A549 (cell line): ENCODE measurements around the gene DISP2. TPM values are rescaled to one million over a fixed set of nuclear protein-coding genes. Genes with fewer than 3 reads are reported as not detected.
A peak's percentile ranks its signal among the peaks of the same experiment; 100 is the strongest.

ENCODE experiments used
- ATAC-seq, 2 experiments: fragments of 200-7000 bp in 1 of 2; fragments of >200 bp in 1 of 2; cut with Nextera tagmentation in 1 of 2; cut with Tn5 transposase in 1 of 2; 3 replicates each; pipeline versions ENCODE4 v1.8.0 to v1.9.1; 2018 to 2020; ENCODE audit warnings: mild to moderate bottlenecking in 1 of 2, moderate library complexity in 1 of 2
- CTCF ChIA-PET: fragments of 300-600 bp; sonication (Branson Sonifier 250); formaldehyde crosslinking; extraction: SDS; loops from one replicate; lab custom pipeline; 2021; ENCODE audit warnings: antibody characterized with exemption, inconsistent platforms; lab: Yijun Ruan, JAX
- POLR2A ChIA-PET: fragments of 350-600 bp; formaldehyde crosslinking; extraction: SDS; loops from one replicate; lab custom pipeline; 2021; ENCODE audit warnings: antibody characterized with exemption, inconsistent platforms; lab: Yijun Ruan, JAX
- DNase-seq, 2 experiments: peaks; one replicate each; pipeline versions ENCODE4 v3.0.0 to v3.0.0-alpha.2; 2011 to 2016; ENCODE audit warnings: low read depth in 1 of 2, low spot score in 1 of 2
- FAIRE-seq: peaks from 2 replicates; lab custom pipeline; 2011; peaks lifted over from hg19 to GRCh38; lab: Jason Lieb, UNC
- H3K27ac ChIP-seq, 2 experiments: fragments of >200 bp; sonication (Bioruptor Twin); formaldehyde crosslinking; 3 replicates each; pipeline ENCODE4 v1.5.1; 2016 to 2017
- H3K4me1 ChIP-seq: fragments of >200 bp; sonication (Bioruptor Twin); formaldehyde crosslinking; 3 replicates; pipeline ENCODE4 v1.6.1; 2016
- H3K4me2 ChIP-seq: fragments of >200 bp; sonication (Bioruptor Twin); formaldehyde crosslinking; 3 replicates; pipeline ENCODE4 v1.6.1; 2016
- H3K4me3 ChIP-seq: fragments of >200 bp; sonication (Bioruptor Twin); formaldehyde crosslinking; 3 replicates; pipeline ENCODE4 v1.5.1; 2016
- H3K9me3 ChIP-seq: fragments of >200 bp; sonication (Bioruptor Twin); formaldehyde crosslinking; 3 replicates; pipeline ENCODE4 v1.6.1; 2016
- JUN ChIP-seq, 2 experiments: fragments of >200 bp; sonication (Bioruptor Twin); formaldehyde crosslinking; IDR thresholded peaks; 2 replicates in 1 of 2; 3 replicates in 1 of 2; pipeline ENCODE4 v1.6.1; 2016 to 2017
- JUNB ChIP-seq: fragments of >200 bp; sonication (Bioruptor Twin); formaldehyde crosslinking; IDR thresholded peaks from 2 replicates; pipeline ENCODE4 v1.6.1; 2016
- KDM1A ChIP-seq: fragments of 200-600 bp; sonication (generic); IDR thresholded peaks from 2 replicates; pipeline ENCODE4 v1.6.1; 2016; ENCODE audit warnings: low read depth, mild to moderate bottlenecking
- KDM5A ChIP-seq: fragments of 200-600 bp; sonication (generic); IDR thresholded peaks from 2 replicates; pipeline ENCODE4 v1.6.1; 2016; ENCODE audit warnings: antibody characterized with exemption, mild to moderate bottlenecking
- MYC ChIP-seq: IDR thresholded peaks from 2 replicates; pipeline ENCODE4 v1.6.1; 2012; ENCODE audit warnings: mild to moderate bottlenecking, inconsistent platforms, low read length, improper control_type of control experiment, borderline replicate concordance
- NPAS2 ChIP-seq: fragments of 250-450 bp; sonication (Bioruptor Pico); IDR thresholded peaks from 2 replicates; pipeline ENCODE4 v1.8.0; 2022; ENCODE audit warnings: mild to moderate bottlenecking, moderate library complexity, borderline replicate concordance
- NR3C1 ChIP-seq: fragments of >200 bp; sonication (Bioruptor Twin); formaldehyde crosslinking; IDR thresholded peaks from 3 replicates; pipeline ENCODE4 v1.6.1; 2017
- POLR2A ChIP-seq: IDR thresholded peaks from 2 replicates; pipeline ENCODE4 v1.6.1; 2012; ENCODE audit warnings: mild to moderate bottlenecking, low read length
- RAD21 ChIP-seq, 2 experiments: fragments of >200 bp in 1 of 2; sonication (Bioruptor Twin) in 1 of 2; formaldehyde crosslinking in 1 of 2; IDR thresholded peaks in 1 of 2; conservative IDR thresholded peaks in 1 of 2; 2 replicates in 1 of 2; 3 replicates in 1 of 2; pipeline ENCODE4 v1.6.1; 2012 to 2018; ENCODE audit warnings: inconsistent platforms in 1 of 2
- RCOR1 ChIP-seq: fragments of 150-350 bp; IDR thresholded peaks from 2 replicates; pipeline ENCODE4 v1.6.1; 2014; ENCODE audit warnings: antibody characterized with exemption, low read length, low read depth
- RFX5 ChIP-seq: fragments of 450-650 bp; IDR thresholded peaks from 2 replicates; pipeline ENCODE4 v1.7.1; 2014; ENCODE audit warnings: antibody characterized with exemption, mild to moderate bottlenecking, moderate library complexity
- TFCP2L1 ChIP-seq: fragments of 250-450 bp; sonication (Bioruptor Pico); IDR thresholded peaks from 2 replicates; pipeline ENCODE4 v1.5.0; 2021; ENCODE audit warnings: mild to moderate bottlenecking
- ZC3H11A ChIP-seq: fragments of 450-650 bp; IDR thresholded peaks from 2 replicates; pipeline ENCODE4 v1.6.1; 2014; ENCODE audit warnings: antibody characterized with exemption, mild to moderate bottlenecking
- ZNF302 ChIP-seq: fragments of 250-450 bp; sonication (Bioruptor Pico); IDR thresholded peaks from 2 replicates; pipeline ENCODE4 v1.9.0; 2021; ENCODE audit warnings: inconsistent platforms, mild to moderate bottlenecking, moderate library complexity
- WGBS: methylation state at CpG from one replicate; pipeline ENCODE4 v1.1.6; 2017; ENCODE audit errors: missing lambda C conversion rate; 5-methylcytosine and 5-hydroxymethylcytosine counted together
- polyA plus RNA-seq, 4 experiments: library from polyadenylated mRNA; depleted of rRNA in 3 of 4; stranded (reverse); fragments of >200 nt; fragmentation: RNase III in 1 of 4; extraction: RNeasy Plus Mini Kit Qiagen cat#74134 plus additional on column Dnase treatment in 1 of 4; gene quantifications; 2 replicates in 3 of 4; 3 replicates in 1 of 4; pipeline ENCODE4 v1.2.3, GENCODE V29; 2011 to 2017
- TF ChIP-seq, protein P1 (sequence below): fragments of 250-450 bp; sonication (Bioruptor Pico); IDR thresholded peaks from 2 replicates; pipeline ENCODE4 v1.5.0; 2021; ENCODE audit warnings: mild to moderate bottlenecking, moderate library complexity, borderline replicate concordance

DISP2 gene
- polyA plus RNA-seq, 2 of the 4 experiments (the other 2 are of a cell fraction): 0.26 to 0.56 TPM

DNA sequence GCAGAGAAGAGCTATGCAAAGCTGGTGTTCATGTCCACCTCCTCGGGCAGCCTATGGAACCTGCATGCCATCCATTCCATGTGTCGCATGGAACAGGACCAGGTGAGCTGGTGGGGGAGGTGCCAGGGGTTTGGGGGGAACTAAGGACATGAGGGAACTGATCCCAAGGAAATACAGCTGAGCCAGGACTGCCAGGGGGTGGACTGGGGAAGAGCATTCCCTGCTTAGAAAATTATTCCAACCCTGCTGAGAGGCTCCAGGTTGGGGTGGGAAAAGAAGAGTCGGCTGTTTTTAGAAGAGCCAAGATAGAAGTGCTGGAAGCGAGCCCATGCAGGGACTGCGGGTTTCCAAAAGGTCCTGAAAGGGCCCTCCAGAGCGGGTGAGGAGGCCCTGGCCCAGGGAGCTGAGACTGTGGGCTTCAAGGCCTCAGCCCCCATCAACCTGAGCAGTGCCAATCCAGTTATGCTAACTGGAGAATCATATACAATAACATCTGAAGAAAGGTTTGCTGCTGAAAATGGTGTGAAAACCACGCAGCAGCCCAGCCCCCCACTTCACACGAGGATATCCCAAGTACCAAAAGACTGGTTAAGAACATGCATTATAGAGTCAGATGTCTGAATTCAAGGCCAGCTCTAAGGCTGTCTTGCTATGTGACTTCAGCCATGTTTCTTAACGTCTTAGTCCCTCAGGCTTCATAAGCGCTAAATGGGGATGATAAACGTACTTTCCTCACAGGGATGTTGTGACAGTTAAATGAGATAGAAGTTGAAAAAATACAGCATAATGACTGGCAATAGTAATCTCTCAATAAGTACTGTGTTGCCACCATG, 7.8 kb downstream of the DISP2 start:
- no peak for ATAC-seq
- CTCF ChIA-PET: interaction anchor here (0.8 to 9.5 kb wide), 10 partner anchors 10 to 91 kb away, joined by 3 to 135 read pairs (median 10); partner anchors contain the start of genes CCDC9B, INAFM2 and IVD

DNA sequence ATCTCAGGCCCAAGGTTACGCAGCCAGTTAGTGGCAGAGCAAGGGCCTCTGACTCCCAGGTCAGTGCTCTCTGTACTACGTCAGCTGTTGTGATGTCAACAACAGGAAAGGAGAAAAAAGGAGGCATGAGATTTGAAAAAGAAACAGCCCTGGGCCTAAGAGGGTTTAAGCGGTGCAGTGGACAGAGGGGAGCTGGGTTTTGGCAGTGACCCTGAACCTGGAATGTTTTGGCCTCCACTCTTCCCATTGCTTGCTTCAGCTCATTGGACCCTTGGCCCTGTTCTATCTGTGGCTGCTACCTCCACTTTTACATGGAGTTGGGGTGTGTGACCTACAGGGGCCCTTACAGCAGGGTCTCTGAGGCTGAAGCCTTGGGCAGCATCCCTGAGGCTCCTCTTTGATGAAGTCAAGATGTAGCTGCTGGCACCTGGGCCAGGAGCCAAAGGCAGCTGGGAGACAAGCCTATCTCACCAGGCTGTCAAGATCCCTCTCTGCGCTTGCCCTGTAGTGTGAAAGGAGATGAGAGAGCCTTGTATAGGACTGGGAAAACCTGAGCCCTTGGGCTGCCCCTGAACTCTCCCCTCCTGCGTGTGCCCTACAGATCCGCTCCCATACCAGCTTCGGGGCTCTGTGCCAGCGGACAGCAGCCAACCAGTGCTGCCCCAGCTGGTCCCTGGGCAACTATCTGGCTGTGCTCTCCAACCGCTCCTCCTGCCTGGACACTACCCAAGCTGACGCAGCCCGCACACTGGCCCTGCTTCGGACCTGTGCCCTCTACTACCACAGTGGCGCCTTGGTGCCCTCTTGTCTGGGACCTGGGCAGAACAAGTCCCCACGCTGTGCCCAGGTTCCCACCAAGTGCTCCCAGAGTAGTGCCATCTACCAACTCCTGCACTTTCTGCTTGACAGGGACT, 8.7 kb downstream of the DISP2 start:
- 92% methylated on average over 6 of the region's 14 CpGs for WGBS
- H3K4me1 ChIP-seq: 0 out of 3 replicates have a peak, but pooled peaks cover 7% of the 10 kb centered on the region
- H3K9me3 ChIP-seq: no peaks in the 10 kb centered on the region
- TF ChIP-seq JUN (IDR thresholded peaks at IDR 0.05): no peak
- TF ChIP-seq TFCP2L1: no peak
- H3K4me2 ChIP-seq: no peak overlapping the region
- FAIRE-seq (no peak), DNase-seq (no peak), ATAC-seq (no peak)
- no peak overlapping the region for H3K27ac ChIP-seq
- ChIA-PET POLR2A (no interaction called here), CTCF (interaction anchor here (0.9 to 9.5 kb wide), 19 partner anchors 9 to 258 kb away, joined by 3 to 135 read pairs (median 11); partner anchors contain the start of genes BMF, CCDC9B, DISP2 and INAFM2)
- H3K4me3 ChIP-seq: no peak overlapping the region

More for the DNA sequence above, 7.8 kb downstream of the DISP2 start:
- no peak for TF ChIP-seq RCOR1
- no peak for TF ChIP-seq NPAS2 (CRISPR knock-in tag)
- TF ChIP-seq, protein P1, sequence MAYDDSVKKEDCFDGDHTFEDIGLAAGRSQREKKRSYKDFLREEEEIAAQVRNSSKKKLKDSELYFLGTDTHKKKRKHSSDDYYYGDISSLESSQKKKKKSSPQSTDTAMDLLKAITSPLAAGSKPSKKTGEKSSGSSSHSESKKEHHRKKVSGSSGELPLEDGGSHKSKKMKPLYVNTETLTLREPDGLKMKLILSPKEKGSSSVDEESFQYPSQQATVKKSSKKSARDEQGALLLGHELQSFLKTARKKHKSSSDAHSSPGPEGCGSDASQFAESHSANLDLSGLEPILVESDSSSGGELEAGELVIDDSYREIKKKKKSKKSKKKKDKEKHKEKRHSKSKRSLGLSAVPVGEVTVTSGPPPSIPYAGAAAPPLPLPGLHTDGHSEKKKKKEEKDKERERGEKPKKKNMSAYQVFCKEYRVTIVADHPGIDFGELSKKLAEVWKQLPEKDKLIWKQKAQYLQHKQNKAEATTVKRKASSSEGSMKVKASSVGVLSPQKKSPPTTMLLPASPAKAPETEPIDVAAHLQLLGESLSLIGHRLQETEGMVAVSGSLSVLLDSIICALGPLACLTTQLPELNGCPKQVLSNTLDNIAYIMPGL (CRISPR knock-in tag): no peak
- no peak for TF ChIP-seq RFX5
- no peak for TF ChIP-seq RAD21 (conservative IDR thresholded peaks at IDR 0.05 in 1 of 2, IDR thresholded peaks at IDR 0.05 in 1 of 2)
- H3K4me1 ChIP-seq: 0 out of 3 replicates have a peak, but pooled peaks cover 7% of the 10 kb centered on the region
- no peak overlapping the region for H3K4me3 ChIP-seq
- no peak overlapping the region for H3K4me2 ChIP-seq
- H3K9me3 ChIP-seq: no peaks in the 10 kb centered on the region
- POLR2A ChIA-PET: no interaction called here
- WGBS: 86% methylated on average over 10 of the region's 11 CpGs
- DNase-seq (no peak), FAIRE-seq (no peak)
- no peak overlapping the region for H3K27ac ChIP-seq

DNA sequence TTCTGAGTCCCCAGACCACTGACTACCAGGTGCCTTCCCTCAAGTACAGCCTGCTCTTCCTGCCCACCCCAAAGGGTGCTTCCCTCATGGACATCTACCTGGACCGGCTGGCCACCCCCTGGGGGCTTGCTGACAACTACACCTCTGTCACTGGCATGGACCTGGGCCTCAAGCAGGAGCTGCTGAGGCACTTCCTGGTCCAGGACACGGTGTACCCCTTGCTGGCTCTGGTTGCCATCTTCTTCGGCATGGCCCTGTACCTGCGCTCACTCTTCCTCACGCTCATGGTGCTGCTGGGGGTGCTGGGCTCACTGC, 9.3 kb downstream of the DISP2 start:
- ATAC-seq (no peak), FAIRE-seq (no peak), DNase-seq (no peak)
- peak overlapping the region in 1 of 2 experiments; percentile 87; a peak in 2 of 6 replicates for H3K27ac ChIP-seq
- H3K4me2 ChIP-seq: peak overlapping the region; percentile 82
- 90% methylated on average over 4 of the region's 5 CpGs for WGBS
- H3K4me1 ChIP-seq: 0 out of 3 replicates have a peak, but pooled peaks cover 7% of the 10 kb centered on the region
- no peaks in the 10 kb centered on the region for H3K9me3 ChIP-seq
- POLR2A ChIA-PET: no interaction called here
- TF ChIP-seq KDM1A: no peak
- TF ChIP-seq JUN (IDR thresholded peaks at IDR 0.05): no peak
- no peak for TF ChIP-seq NR3C1
- no peak for TF ChIP-seq MYC
- TF ChIP-seq KDM5A: no peak
- no peak for TF ChIP-seq POLR2A
- no peak for TF ChIP-seq ZC3H11A
- no peak for TF ChIP-seq ZNF302 (CRISPR knock-in tag)
- no peak for TF ChIP-seq JUNB
- TF ChIP-seq RFX5: no peak
- CTCF ChIA-PET: interaction anchor here (0.7 to 9.5 kb wide), 18 partner anchors 9 to 258 kb away, joined by 4 to 135 read pairs (median 10); partner anchors contain the start of genes BMF, CCDC9B, DISP2 and INAFM2
- no peak overlapping the region; the same call in 2 of the 3 replicates for H3K4me3 ChIP-seq
